GM18520 (cell line): Measurements from ENCODE around the gene PP2D1.
"Not testable (repeated sequence)": the region's sequence is repeated elsewhere in the genome, so short reads cannot be mapped to it uniquely, and the experiment has no call there.

Experiments
- ATAC-seq: cut with Tn5 transposase; IDR thresholded peaks from one replicate; pipeline ENCODE4 v1.9.1; 2021; ENCODE audit not compliant: unreplicated experiment

The PP2D1 gene

DNA sequence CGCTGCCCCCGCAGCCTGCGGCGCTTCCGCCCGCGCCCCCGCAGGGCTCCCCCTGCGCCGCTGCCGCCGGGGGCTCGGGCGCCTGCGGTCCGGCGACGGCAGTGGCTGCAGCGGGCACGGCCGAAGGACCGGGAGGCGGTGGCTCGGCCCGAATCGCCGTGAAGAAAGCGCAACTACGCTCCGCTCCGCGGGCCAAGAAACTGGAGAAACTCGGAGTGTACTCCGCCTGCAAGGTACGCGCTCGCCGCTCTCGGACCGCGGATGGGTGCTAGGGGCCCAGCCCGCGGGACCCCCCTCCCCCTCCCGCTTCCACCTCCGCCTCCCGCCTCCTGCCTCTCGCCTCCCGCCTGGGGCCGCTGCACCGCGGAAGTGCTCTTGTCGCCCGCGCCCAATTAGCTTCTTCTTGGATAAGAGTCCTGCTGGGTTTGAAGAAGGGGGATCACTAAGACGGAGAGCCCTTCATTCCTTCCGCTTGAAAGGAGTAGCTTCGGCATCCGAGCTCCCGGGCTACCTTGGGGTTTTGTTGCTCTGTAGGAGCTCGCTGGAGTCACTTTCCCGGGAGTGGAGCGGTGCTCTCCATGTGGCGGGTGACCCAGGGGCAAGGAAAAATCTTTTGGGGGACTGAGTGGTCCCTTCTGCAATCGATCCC lies 28.6 kb upstream of the PP2D1 start:
- peak; percentile 24 for ATAC-seq

DNA sequence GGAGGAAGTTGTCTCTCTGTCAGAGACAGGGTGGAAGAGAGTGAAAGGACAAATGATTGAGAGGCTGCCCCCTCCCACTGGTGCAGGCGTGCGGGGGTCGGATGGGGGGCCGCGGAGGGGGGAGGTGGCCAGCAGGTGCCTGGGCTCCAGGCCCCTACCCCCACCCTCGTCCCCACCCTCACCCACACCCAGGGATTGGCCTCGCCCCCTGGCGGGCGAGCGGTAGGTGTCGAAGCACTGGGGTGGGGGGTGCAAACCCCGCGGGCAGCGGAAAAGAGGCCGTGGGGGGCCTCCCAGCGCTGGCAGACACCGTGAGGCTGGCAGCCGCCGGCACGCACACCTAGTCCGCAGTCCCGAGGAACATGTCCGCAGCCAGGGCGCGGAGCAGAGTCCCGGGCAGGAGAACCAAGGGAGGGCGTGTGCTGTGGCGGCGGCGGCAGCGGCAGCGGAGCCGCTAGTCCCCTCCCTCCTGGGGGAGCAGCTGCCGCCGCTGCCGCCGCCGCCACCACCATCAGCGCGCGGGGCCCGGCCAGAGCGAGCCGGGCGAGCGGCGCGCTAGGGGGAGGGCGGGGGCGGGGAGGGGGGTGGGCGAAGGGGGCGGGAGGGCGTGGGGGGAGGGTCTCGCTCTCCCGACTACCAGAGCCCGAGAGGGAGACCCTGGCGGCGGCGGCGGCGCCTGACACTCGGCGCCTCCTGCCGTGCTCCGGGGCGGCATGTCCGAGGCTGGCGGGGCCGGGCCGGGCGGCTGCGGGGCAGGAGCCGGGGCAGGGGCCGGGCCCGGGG lies 27.9 kb upstream of the PP2D1 start, which contains the start of gene KAT2B:
KAT2B (plus strand) TSS at position 682 of the 783 bp plus-strand sequence; CDS start at position 714, 32 bp downstream.
- peak; percentile 63 for ATAC-seq

DNA sequence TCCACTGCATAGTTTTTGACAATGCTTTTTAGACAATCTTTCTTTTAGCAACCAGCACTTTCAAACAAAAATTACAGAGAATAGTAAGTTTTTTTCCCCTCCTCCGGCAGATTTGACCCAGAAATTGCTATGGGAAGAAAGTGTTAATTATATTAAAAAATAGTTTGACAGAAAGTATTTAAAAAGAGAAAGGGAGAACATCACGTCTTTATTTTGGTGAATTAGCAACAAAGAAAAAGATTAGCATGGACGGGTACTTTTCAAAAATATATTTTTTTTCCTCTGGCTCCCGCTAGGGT lies 27.4 kb upstream of the PP2D1 start:
- ATAC-seq: no peak

DNA sequence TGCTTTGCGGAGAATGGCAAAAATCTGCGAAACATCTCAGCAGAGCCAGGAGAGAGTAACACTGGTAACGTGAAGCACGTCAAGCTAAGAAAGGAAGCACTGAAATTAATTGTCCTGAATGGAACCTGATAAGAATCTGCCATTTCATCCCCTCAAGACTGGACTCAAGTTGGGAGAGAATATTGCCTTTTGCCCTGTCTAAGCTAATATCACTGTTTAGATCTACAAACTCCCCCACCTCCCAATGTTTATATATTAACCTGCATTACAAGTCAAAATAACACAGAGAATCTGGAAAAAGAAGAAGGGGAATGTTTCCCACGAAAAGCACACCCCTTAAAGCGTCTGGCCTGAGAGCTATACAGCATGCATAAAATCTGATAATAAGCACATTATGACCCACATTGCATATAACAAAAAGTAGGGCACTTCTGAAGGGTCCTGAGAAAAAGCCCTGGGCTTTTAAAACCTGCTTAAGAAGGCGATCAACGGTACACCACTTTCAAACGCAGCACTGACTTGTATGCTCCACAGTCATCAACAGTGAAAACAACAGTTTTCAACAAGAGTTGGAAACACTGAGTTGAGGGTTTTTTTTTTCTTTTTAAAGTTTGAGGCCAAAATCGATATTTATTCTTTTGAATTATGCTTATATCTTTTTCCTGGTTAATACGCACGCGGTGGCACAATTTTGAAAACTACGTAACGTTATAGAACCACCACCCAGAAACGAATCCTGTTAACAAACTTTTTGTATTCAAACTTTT lies 26.8 kb upstream of the PP2D1 start:
- ATAC-seq: no peak

DNA sequence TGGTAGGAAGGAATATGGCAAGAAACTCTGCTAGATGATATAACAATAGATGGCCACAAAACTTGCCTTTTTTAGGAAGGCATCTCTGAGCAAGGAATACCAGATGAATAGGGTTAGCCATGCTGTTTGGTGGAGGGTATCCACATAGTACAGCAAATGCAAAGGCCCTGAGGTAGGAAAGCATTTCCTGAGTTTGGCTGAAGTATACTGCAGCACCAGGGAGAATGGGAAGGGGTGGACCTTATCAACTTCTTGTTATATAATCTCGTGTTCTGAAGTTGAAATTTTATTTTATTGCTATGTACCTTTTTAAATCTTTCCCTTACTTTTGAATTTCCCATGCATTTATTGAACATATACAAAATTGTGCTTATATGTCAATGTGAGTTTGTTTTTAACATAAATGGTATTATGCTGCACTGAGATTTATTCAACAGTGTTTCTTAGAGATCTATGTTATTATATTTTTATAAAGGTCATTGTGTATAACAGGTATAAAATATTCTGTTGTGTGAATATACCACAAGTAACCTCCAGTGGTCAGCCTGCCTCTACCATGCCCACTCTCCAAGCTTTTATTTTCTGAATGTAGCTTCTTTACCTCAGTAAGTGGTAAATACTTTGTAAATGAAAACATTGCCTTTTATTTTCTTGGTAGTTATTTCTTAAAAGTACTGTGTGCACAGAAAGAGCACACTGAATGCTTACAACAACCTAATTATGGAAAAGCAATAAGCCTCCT lies 25.4 kb upstream of the PP2D1 start:
- no peak for ATAC-seq

DNA sequence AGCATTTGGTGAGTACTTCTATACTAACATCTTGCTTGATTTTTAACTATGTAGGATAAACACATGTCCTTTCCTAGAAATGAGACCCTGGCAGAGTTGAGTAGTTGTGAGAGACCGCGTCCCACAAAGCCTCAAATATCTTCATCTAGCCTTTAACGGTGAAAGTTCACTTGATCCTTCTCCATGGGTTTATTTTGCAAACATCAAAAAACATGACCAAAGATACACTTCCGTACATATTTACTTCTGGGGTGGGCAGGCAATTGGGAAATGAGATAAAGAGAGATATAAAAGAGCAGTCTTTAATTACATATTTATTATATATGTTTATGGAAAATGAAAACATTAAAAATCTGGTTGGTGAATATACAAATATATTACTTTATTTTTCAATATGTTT lies 23.0 kb upstream of the PP2D1 start:
- ATAC-seq: no peak

DNA sequence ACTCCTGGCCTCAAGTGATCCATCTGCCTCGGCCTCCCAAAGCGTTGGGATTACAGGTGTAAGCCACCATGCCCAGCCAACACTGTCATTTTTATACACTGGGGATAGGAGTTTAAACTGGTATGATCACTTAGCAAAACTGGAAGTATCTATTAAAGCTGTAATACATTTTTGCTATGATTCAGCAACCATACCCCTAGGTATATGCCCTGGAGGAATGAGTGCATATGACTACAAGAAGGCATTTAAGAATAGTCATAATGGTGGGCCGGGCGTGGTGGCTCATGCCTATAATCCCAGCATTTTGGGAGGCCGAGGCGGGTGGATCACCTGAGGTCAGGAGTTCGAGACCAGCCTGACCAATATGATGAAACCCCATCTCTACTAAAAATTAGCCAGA lies 19.9 kb upstream of the PP2D1 start:
- not testable (repeated sequence) for ATAC-seq

DNA sequence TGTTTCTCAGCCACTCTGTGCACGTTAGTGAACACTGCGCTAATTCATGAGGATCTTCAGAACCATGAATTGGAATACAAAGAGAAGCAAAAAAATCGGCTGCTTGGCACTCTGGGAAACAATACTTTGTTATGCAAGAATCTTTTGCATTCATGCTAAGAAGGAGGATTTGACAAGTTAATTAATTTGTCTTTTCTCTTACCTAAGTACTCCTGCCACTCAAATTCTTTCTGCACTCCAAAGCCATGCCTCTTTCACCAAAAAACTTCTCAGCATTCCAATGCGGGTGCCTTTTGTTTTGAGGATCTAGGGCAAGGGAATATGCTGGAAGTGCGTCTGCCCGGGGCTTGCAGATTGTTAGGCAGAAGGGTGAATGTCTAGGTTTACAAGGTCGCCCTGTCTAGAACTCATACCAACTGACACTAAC lies 16.9 kb upstream of the PP2D1 start:
- no peak for ATAC-seq

DNA sequence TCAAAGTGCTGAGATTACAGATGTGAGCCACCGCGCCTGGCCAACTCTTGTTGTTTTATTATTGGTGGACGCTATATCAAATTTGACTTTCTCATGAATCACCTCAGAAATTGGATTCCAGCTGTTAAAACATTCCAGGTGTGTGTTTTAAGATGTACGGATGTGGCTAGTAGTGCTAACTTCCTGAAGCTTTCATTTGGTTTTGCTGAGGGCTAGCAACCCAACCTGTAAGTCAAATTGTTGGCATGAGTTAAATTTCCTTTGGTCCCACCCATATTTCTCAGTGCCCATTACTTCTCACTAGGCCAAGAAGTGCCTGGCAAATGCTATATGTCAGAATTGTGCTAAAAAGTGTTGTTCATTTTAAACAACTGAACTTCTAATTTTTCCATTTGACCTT lies 15.1 kb upstream of the PP2D1 start:
- ATAC-seq: no peak

DNA sequence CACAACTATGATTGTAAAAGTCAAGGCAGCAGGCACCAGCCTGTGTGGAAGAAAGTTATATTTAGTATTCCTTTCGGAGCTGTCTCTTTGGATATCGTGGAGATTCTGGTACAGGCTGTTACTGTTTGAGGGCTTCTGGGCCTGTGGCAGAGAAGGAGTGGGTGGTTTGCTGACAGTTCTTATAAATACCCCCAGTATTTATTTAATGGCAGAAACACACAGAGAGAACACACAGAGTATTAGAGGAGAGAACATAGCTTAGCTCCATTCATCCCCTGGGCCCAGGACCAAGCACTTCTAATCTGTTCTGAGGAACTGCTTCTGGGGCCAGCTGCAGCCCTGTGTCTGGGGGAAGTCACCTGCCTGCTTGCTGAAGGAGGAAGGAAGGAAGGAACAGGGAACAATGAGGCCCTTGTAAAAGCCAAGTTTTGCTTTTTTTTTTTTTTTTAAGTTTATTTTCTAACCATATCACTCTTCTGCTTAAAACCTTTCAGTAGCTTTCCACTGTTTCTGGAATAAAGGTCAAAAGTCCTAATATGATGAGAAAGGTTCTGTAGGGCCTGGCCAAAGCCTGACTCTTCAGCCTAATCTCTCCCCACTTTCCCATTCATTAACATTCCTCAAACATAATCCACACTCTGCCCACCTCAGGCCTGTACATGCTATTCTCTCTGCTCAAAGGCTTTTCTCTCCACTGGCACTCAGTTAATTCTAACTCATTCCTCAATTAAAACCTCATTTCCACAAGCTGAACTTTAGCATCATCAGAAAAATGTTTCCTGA lies 11.8 kb upstream of the PP2D1 start:
- no peak for ATAC-seq

DNA sequence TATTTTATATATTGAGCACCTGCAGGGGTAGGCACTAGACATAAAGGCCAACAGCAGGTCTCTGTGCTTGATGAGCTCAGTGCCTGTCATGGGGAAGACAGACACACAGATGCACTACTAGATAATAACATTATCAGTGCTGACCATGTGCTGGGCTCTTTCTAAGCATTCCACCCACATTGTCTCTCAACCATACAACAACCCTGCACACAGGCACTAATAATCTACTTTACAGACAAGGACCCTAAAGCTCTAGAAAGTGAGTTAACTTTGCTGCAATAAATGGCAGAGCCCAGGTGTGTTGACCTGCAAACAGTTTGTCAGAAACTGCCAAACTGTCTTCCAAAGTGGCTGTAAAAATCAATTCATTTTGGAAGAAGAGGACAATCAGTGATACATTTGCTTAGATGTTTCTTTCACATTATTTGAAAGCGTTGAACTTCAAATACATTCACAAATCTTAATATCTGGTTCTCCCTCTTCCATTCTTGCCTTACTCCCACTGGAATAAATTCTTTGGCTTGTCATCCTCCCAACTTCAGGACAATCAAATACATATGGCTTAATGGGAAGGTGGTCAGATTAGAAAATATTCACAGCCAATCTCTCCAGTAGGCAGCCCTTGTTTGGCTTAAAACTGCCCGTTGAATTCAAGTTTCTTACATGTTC lies 11.0 kb upstream of the PP2D1 start:
- ATAC-seq: no peak

DNA sequence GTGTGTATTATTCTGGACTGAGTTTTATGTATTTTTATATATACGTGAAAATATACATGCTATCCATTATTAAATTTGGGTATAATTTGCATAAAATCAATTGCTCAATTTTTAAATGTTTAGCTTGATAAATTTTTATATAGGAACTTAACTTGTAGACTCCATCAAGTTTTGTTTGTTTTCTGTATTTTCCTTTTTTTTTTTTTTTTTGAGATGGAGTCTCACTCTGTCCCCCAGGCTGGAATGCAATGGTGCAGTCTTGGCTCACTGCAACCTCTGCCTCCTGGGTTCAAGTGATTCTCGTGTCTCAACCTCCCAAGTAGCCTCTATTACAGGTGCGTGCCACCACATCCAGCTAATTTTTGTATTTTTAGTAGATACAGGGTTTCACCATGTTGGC lies 4.0 kb upstream of the PP2D1 start:
- ATAC-seq: not testable (repeated sequence)

DNA sequence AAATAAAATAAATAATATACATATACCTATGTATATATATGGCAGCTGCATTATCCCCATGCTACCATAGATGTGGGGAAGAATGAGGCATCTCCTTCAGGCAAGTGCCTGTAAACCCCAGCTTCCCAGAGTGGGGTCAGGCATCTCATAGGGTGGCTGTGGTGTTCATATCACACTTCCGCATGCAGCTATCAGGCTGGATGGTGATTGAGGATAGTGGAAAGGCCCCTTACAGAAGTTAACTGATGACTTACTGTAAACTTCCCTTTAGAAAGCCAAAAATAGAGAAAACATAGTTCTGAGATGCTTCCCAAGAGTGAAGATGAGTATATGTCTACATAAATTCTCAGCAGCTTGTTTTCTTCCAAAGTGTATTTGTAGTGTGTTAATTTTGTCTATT lies 3.5 kb upstream of the PP2D1 start:
- ATAC-seq: no peak

DNA sequence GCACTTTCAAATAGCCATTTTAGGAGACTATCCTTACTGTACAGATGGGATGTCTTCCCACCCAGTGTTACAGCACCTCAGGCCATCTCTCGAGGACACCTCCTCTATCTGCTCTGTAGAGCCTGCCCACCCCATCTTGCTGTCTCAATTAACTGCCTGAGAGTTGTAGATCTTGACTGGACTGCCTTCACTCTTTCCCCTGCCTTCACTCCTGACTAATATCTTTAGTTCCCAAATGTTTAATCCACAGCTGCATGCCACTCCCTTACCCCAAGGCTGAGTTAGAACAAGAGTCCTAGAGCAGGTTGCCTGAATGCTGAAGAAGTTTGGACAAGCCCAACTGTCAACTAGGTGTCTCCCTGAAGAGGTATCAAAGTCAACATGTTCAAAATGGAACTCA lies 1.3 kb upstream of the PP2D1 start:
- no peak for ATAC-seq

DNA sequence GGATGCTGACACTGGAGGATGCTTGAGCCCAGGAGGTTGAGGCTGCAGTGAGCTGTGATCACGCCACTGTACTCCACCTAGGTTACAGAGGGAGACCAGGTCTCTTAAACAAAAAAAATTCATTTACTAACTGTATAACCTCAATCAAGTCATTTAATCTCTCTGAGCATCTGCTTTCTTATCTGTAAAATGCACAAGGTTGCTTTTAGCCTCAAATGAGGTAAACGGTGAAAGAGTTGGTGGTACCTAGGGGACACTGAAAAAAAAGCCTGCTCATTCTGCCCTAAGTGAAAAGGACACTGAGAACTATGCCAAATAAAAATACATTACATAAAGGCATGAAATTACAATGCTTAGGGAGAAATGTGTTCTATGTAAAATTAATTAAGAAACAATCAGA lies 3.4 kb downstream of the PP2D1 start:
- no peak for ATAC-seq

DNA sequence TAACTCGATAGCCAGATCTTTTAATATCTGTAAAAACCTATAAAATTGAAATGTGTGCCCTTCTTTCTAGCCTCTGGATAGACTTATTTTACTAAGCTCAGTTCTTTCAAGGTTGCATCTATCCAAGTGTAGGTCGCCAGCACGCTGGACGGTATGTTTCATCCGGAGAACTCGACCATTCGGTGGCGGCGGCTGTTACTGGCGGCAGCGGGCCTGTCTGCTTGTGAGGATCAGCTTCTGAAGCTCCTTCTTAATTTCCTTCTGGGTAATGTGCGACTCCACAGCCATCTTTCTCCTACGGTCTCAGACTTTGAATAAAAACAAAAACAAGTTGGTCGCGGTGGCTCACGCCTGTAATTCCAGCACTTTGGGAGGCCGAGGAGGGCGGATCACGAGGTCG lies 4.1 kb downstream of the PP2D1 start:
- ATAC-seq: no peak

DNA sequence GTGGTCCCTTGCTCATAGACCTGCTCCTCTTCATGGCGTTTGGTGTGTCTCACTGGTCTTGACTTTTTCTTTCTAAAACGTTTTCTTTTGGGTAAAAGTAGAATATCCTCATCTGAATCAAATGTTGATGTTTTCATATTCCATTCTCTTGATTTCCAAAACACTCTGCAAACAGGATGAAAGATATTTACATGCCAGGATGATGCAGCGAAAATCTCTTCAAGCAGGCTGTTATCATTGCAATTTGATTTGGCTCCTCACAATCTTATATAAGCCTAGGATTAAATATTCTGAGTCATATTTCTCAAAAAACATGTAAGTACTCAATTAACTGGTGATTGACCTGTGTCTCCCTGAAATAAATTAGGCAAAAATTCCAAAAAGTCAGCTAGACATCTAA lies 10.1 kb downstream of the PP2D1 start:
- ATAC-seq: no peak

DNA sequence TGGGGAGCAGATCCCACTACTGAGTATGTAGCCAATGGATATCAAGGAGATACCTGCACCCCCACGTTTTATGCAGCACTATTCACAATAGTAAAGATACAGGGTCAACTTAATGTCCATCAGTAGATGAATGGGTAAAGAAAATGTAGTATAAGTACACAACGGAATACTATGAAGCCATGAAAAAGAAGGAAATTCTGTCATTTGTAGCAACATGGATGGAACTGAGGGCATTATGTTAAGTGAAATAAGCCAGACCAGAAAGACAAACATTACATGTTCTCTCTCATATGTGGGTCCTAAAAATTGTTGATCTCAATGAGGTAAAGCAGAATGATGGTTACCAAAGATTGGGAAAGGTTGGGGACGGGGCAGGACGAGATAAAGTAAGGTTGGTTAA lies 14.6 kb downstream of the PP2D1 start:
- ATAC-seq: no peak

DNA sequence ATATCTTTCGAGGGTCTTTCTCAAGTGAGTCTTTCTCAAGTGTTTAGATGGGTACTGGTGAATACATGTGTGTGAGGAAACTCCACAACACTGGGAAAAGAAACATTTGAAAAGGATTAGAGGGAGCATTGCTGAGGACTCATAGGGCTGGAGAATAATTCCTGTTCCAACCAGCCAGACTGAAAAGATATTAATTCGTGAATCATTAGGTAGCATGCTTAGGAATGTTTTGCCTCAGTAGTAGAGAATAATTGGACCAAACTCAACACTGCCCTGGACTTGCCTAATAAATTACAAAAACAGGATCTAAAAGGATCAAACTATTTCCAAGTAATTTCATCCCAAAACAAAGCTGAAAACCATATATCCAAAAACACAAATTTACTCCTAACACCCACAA lies 17.3 kb downstream of the PP2D1 start:
- no peak for ATAC-seq

DNA sequence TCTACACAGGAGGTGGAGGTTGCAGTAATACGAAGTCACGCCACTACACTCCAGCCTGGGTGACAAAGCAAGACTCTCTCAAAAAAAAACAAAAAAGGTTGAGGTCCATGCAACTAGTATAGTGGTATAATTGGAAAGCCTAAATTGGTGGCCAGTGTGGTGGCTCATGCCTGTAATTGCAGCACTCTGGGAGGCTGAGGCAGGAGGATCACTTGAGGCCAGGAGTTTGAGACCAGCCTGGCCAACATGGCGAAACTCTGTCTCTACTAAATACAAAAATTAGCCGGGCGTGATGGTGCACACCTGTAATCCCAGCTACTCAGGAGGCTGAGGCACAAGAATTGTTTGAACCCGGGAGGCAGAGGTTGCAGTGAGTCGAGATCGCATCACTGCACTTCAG lies 23.2 kb downstream of the PP2D1 start:
- ATAC-seq: not testable (repeated sequence)
